Measurements from ENCODE around the gene PXT1.

PXT1 gene

DNA sequence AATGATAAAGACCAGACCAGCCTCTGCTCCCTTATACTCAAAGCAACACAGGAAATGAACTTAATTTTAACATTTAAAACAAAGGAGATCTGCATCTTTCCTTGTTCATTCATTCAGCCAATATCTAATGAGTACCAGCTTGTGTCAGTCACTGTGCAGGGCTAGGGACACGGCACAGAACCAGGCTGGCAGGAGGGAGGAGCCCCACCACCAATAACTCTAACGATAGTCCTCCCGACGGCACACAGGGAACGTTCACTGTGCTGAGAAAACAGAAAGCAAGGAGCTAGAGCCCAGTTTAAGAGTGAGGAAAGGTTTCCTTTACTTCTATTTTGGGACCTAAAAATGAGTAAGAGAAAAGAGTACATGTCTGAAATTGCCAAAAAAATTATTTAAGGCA is 65.1 kb downstream of the PXT1 start:
- DNase-seq (ENCODE audit: low read depth) = no peak
- TF ChIP-seq, protein P1, sequence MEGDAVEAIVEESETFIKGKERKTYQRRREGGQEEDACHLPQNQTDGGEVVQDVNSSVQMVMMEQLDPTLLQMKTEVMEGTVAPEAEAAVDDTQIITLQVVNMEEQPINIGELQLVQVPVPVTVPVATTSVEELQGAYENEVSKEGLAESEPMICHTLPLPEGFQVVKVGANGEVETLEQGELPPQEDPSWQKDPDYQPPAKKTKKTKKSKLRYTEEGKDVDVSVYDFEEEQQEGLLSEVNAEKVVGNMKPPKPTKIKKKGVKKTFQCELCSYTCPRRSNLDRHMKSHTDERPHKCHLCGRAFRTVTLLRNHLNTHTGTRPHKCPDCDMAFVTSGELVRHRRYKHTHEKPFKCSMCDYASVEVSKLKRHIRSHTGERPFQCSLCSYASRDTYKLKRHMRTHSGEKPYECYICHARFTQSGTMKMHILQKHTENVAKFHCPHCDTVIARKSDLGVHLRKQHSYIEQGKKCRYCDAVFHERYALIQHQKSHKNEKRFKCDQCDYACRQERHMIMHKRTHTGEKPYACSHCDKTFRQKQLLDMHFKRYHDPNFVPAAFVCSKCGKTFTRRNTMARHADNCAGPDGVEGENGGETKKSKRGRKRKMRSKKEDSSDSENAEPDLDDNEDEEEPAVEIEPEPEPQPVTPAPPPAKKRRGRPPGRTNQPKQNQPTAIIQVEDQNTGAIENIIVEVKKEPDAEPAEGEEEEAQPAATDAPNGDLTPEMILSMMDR (IDR thresholded peaks at IDR 0.05; ENCODE audit: low read length, missing control alignments) = no peak
- no peak overlapping the region for H3K4me3 ChIP-seq (replicated peaks; ENCODE audit: low read depth, low read length)

- no peak for DNase-seq (ENCODE audit: low read depth)
- no peak overlapping the region for H3K4me3 ChIP-seq (replicated peaks; ENCODE audit: low read depth, low read length)
- TF ChIP-seq, protein P1 (IDR thresholded peaks at IDR 0.05; ENCODE audit: low read length, missing control alignments) = no peak
Measured at GRCh38 chr6:36376742-36377141, 65.9 kb downstream of the PXT1 start.

DNA sequence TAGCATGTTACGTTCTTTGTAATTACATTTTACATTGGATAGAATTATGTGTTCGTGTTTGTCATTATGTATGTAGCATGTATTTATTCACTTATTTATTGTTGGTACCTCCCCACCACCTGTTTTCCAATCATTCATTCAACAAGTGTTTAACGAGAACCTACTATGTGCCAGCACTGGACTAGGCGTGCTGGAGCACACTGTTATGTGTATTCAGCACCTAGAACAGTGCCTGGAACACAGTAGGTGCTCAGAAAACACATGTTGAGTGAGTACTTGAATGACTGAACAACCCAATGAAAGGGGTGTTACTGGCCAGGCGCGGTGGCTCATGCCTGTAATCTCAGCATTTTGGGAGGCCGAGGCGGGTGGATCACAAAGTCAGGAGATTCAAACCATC is 66.5 kb downstream of the PXT1 start:
- TF ChIP-seq, protein P1 (IDR thresholded peaks at IDR 0.05; ENCODE audit: low read length, missing control alignments) = no peak
- DNase-seq (ENCODE audit: low read depth) = no peak
- no peak overlapping the region for H3K4me3 ChIP-seq (replicated peaks; ENCODE audit: low read depth, low read length)

DNA sequence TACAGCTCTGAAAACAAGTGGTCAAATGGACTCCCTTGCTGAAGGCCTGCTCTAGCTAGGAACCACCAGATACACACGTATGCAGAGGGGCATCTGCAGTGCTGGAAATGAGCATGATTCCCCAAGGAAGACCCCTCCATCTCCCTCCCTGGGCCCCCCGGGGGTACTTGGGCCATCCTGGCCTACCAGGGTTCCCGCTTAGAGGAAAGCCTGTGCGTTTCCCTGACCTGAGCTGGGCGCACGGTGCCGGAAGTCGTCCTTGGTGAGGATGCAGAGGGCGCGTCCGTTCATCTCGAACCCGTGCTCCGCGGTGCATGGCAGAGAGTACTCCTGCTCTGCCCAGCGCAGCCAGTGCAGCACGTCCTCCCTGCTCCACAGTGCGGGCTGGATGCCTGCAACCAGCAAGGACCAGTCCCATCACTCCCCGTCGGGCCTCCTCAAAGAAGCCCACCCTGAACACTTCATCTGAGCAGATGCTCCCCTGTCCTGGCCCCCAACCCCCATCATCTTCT is 67.0 kb downstream of the PXT1 start:
- H3K4me3 ChIP-seq (replicated peaks; ENCODE audit: low read depth, low read length) = no peak overlapping the region
- no peak for DNase-seq (ENCODE audit: low read depth)
- TF ChIP-seq, protein P1 (IDR thresholded peaks at IDR 0.05; ENCODE audit: low read length, missing control alignments) = no peak

- DNase-seq (ENCODE audit: low read depth) = no peak
- TF ChIP-seq, protein P1 (IDR thresholded peaks at IDR 0.05; ENCODE audit: low read length, missing control alignments) = no peak
- no peak overlapping the region for H3K4me3 ChIP-seq (replicated peaks; ENCODE audit: low read depth, low read length)
Measured at GRCh38 chr6:36374972-36375371, 67.7 kb downstream of the PXT1 start.

GRCh38 chr6:36374194-36374593 is 68.5 kb downstream of the PXT1 start:
- DNase-seq (ENCODE audit: low read depth) = no peak
- TF ChIP-seq, protein P1 (IDR thresholded peaks at IDR 0.05; ENCODE audit: low read length, missing control alignments) = no peak
- H3K4me3 ChIP-seq (replicated peaks; ENCODE audit: low read depth, low read length) = no peak overlapping the region

GRCh38 chr6:36373368-36374019 is 69.2 kb downstream of the PXT1 start:
- DNase-seq (ENCODE audit: low read depth) = no peak

More at GRCh38 chr6:36373368-36374019, 69.2 kb downstream of the PXT1 start:
- H3K4me3 ChIP-seq (replicated peaks; ENCODE audit: low read depth, low read length) = no peak overlapping the region
- TF ChIP-seq, protein P1 (IDR thresholded peaks at IDR 0.05; ENCODE audit: low read length, missing control alignments) = no peak
